HCT116 (cell line): Measurements from ENCODE around the gene RAB34.

Experiments
- CEBPB ChIP-seq: IDR thresholded peaks from 2 replicates; pipeline ENCODE4 v1.6.1; 2012; ENCODE audit warnings: low read depth
- EGR1 ChIP-seq: IDR thresholded peaks from 2 replicates; pipeline ENCODE4 v1.6.1; 2012; ENCODE audit warnings: low read depth
- EZH2 ChIP-seq: fragments of 200-600 bp; sonication (generic); IDR thresholded peaks from 2 replicates; pipeline ENCODE4 v1.6.1; 2017; ENCODE audit warnings: antibody characterized with exemption, mixed run types
- EZH2phosphoT487 ChIP-seq: fragments of 200-600 bp; IDR thresholded peaks from 2 replicates; pipeline ENCODE4 v1.6.1; 2018; ENCODE audit warnings: antibody characterized with exemption, borderline replicate concordance
- POLR2A ChIP-seq: IDR thresholded peaks from 2 replicates; pipeline ENCODE4 v1.7.0; 2011; ENCODE audit warnings: borderline replicate concordance; ENCODE audit not compliant: insufficient read depth, insufficient read length; ENCODE audit errors: extremely low read depth
- POLR2AphosphoS5 ChIP-seq: IDR thresholded peaks from 2 replicates; pipeline ENCODE4 v1.6.1; 2011; ENCODE audit warnings: mild to moderate bottlenecking, low read depth, low read length, moderate library complexity
- RAD21 ChIP-seq: IDR thresholded peaks from 2 replicates; pipeline ENCODE4 v1.6.1; 2012; ENCODE audit warnings: low read depth, mild to moderate bottlenecking
- SP1 ChIP-seq: IDR thresholded peaks from 2 replicates; pipeline ENCODE4 v1.6.1; 2012; ENCODE audit warnings: low read depth
- YY1 ChIP-seq: IDR thresholded peaks from 2 replicates; pipeline ENCODE4 v1.6.1; 2011; ENCODE audit warnings: low read length, low read depth, moderate library complexity, mild to moderate bottlenecking; ENCODE audit not compliant: insufficient replicate concordance; ENCODE audit errors: extremely low read depth
- ZFX ChIP-seq: fragments of 450-650 bp; IDR thresholded peaks from 2 replicates; pipeline ENCODE4 v1.6.1; 2017
- ZNF274 ChIP-seq: fragments of 200-500 bp; sonication (Bioruptor generic); IDR thresholded peaks from 2 replicates; pipeline ENCODE4 v1.6.1; 2014; ENCODE audit warnings: mild to moderate bottlenecking, low read depth, low read length, inconsistent platforms
- TF ChIP-seq, protein P1 (sequence below), 3 experiments: fragments of 200-600 bp in 1 of 3; sonication (generic) in 1 of 3; IDR thresholded peaks in 2 of 3; conservative IDR thresholded peaks in 1 of 3; 2 replicates each; pipeline ENCODE4 v1.5.1; 2012 to 2017; ENCODE audit warnings: low read depth in 2 of 3, low read length in 2 of 3, antibody characterized with exemption in 1 of 3, borderline replicate concordance in 1 of 3, control low read depth in 1 of 3, mild to moderate bottlenecking in 1 of 3, mixed read lengths in 1 of 3, mixed run types in 1 of 3, moderate library complexity in 1 of 3; ENCODE audit not compliant: insufficient read depth in 1 of 3
- TF ChIP-seq, protein P2 (sequence below): IDR thresholded peaks from 2 replicates; pipeline ENCODE4 v1.6.1; 2012
- TF ChIP-seq, protein P3 (sequence below): IDR thresholded peaks from 2 replicates; pipeline ENCODE4 v1.6.1; 2011; ENCODE audit warnings: mild to moderate bottlenecking, low read length, moderate library complexity; ENCODE audit not compliant: insufficient replicate concordance; ENCODE audit errors: extremely low read depth

DNA sequence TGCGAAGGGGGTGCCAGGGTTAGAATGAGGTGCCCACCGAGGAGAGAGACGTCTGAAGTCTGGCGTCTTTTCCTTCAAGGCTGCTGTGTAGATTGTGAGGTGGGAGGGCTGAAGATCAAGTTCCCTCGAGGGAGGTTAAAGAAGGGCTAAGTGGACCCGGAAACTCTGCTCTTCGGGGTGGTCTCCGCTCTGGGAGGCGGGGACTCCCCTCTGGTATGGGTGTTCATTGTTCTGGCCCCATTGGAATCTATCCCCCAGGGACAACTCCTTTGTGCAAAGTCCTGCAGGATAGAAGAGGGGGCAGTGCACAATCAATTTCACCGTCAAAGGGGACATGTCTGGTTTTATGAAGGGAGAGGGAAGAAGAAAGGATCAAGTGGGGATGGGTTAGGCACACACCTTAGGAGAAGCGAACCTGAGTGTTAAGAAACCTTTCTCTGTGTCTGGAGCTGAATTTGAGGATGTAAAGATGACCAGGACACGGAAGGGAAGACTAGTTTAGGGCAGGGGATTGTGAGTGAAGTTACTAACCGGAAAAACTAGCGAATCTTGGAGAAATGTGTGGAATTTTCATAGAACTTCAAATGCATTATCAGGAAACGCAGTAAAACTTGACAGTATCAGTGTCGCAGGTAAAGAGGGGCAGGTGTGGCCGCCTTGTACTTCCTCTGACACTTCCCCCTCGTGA lies 809 bp upstream of the RAB34 start:
- TF ChIP-seq POLR2A (no peak), POLR2AphosphoS5 (no peak), RAD21 (no peak), ZFX (no peak), SP1 (no peak), EZH2 (no peak), CEBPB (no peak), ZNF274 (no peak), EZH2phosphoT487 (no peak), EGR1 (no peak), YY1 (no peak)
- TF ChIP-seq, protein P1, sequence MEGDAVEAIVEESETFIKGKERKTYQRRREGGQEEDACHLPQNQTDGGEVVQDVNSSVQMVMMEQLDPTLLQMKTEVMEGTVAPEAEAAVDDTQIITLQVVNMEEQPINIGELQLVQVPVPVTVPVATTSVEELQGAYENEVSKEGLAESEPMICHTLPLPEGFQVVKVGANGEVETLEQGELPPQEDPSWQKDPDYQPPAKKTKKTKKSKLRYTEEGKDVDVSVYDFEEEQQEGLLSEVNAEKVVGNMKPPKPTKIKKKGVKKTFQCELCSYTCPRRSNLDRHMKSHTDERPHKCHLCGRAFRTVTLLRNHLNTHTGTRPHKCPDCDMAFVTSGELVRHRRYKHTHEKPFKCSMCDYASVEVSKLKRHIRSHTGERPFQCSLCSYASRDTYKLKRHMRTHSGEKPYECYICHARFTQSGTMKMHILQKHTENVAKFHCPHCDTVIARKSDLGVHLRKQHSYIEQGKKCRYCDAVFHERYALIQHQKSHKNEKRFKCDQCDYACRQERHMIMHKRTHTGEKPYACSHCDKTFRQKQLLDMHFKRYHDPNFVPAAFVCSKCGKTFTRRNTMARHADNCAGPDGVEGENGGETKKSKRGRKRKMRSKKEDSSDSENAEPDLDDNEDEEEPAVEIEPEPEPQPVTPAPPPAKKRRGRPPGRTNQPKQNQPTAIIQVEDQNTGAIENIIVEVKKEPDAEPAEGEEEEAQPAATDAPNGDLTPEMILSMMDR (IDR thresholded peaks at IDR 0.05 in 2 of 3, conservative IDR thresholded peaks at IDR 0.05 in 1 of 3; ENCODE audit: borderline replicate concordance in 1 of 3, insufficient read depth in 1 of 3, low read depth in 2 of 3, low read length in 2 of 3), result no peak
- TF ChIP-seq, protein P2, sequence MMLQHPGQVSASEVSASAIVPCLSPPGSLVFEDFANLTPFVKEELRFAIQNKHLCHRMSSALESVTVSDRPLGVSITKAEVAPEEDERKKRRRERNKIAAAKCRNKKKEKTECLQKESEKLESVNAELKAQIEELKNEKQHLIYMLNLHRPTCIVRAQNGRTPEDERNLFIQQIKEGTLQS, result no peak
- TF ChIP-seq, protein P3, sequence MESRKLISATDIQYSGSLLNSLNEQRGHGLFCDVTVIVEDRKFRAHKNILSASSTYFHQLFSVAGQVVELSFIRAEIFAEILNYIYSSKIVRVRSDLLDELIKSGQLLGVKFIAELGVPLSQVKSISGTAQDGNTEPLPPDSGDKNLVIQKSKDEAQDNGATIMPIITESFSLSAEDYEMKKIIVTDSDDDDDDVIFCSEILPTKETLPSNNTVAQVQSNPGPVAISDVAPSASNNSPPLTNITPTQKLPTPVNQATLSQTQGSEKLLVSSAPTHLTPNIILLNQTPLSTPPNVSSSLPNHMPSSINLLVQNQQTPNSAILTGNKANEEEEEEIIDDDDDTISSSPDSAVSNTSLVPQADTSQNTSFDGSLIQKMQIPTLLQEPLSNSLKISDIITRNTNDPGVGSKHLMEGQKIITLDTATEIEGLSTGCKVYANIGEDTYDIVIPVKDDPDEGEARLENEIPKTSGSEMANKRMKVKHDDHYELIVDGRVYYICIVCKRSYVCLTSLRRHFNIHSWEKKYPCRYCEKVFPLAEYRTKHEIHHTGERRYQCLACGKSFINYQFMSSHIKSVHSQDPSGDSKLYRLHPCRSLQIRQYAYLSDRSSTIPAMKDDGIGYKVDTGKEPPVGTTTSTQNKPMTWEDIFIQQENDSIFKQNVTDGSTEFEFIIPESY, result no peak
